Femur (tissue), 1 donor: ENCODE measurements around the gene HOXB9.

Source experiments
- DNase-seq: peaks from one replicate; pipeline ENCODE4 v3.0.0-alpha.2; 2017

The HOXB9 gene

GRCh38 chr17:48624118-48624517 lies 2.0 kb downstream of the HOXB9 start:
- no peak for DNase-seq

GRCh38 chr17:48623583-48623982 lies 2.6 kb downstream of the HOXB9 start:
- no peak for DNase-seq

GRCh38 chr17:48622857-48623256 lies 3.3 kb downstream of the HOXB9 start:
- DNase-seq: no peak

GRCh38 chr17:48621410-48622392 lies 4.5 kb downstream of the HOXB9 start:
- no peak for DNase-seq

- no peak for DNase-seq
Measured at GRCh38 chr17:48620461-48621139, 5.6 kb downstream of the HOXB9 start.

- no peak for DNase-seq
Measured at GRCh38 chr17:48619826-48620449, 6.2 kb downstream of the HOXB9 start.

GRCh38 chr17:48618256-48618896 lies 7.8 kb downstream of the HOXB9 start:
- peak; percentile 92 for DNase-seq

GRCh38 chr17:48617471-48618255 lies 8.5 kb downstream of the HOXB9 start:
- no peak for DNase-seq

GRCh38 chr17:48616717-48617470 lies 9.3 kb downstream of the HOXB9 start:
- DNase-seq: no peak

- no peak for DNase-seq
Measured at GRCh38 chr17:48615963-48616716, 10.0 kb downstream of the HOXB9 start.

- DNase-seq: no peak
Measured at GRCh38 chr17:48615047-48615962, 10.9 kb downstream of the HOXB9 start, which contains the start of gene HOXB8. Gene HOXB8 (minus strand): TSS chr17:48615292. CDS start chr17:48614704, 588 bp downstream.

GRCh38 chr17:48613862-48614694 lies 12.1 kb downstream of the HOXB9 start:
- DNase-seq: no peak

GRCh38 chr17:48612854-48613691 lies 13.1 kb downstream of the HOXB9 start:
- no peak for DNase-seq

- DNase-seq: no peak
Measured at GRCh38 chr17:48612456-48612853, 13.7 kb downstream of the HOXB9 start.

GRCh38 chr17:48611681-48612455 lies 14.3 kb downstream of the HOXB9 start:
- DNase-seq: no peak

- no peak for DNase-seq
Measured at GRCh38 chr17:48611213-48611612, 14.9 kb downstream of the HOXB9 start.
